ENCODE results near the gene RPLP2. TPM values are rescaled to one million over a fixed set of nuclear protein-coding genes. Genes with fewer than 3 reads are reported as not detected.
A peak's percentile ranks its signal among the peaks of the same experiment; 100 is the strongest.

Gene RPLP2
- total RNA-seq, 1 donor from 2014 or later: 2,217 TPM

GRCh38 chr11:767238-767637 lies 42.5 kb upstream of the RPLP2 start:
- Mint-ChIP-seq H3K27me3 (ENCODE audit: low read depth) (no peaks in the 10 kb centered on the region), H3K36me3 (ENCODE audit: low read depth) (peaks cover 52% of the 10 kb centered on the region), H3K4me1 (ENCODE audit: low read depth) (peaks cover 4% of the 10 kb centered on the region), H3K9me3 (no peaks in the 10 kb centered on the region), H3K27ac (no peak overlapping the region), H3K4me3 (ENCODE audit: low read depth) (no peak overlapping the region)
- DNase-seq (ENCODE audit: low spot score): no peak
- intact Hi-C loops (cut with micrococcal nuclease): no loop called here

DNA sequence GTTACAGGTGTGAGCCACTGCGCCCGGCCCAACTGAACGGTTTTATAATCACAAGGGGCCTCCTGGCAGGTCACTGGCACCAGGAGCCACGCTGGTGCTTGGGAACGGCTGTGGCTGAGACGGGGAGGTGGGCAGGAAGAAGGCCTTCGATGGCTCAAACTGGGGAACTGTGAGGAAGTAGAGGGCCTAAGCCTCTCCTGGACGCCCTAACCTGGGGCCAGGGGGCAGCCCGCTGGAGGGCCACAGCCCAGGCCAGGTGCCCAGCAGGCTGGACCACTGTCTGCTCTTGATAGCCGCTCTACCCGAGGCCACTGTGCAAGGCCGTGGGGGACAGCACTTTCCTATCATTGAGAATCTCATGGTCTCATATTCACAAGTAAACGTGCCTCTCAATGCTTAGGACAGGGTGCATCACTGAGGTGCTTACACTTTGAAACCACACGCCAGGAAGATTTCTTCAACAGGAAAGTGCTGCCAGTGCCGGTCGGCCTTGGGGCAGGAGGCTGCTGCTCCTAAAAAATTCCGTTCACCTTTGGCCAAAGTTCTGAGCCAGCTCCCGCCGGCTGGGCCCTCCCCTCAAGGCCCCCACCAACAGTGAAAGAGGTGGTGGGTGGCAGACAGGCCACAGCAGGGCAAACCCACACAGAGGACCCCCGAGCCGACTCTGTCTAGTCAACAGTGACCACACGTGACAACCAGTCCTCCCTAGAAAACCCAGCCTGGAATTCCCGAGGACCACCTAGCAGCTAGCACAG lies 39.7 kb upstream of the RPLP2 start:
- peaks cover 32% of the 10 kb centered on the region for H3K36me3 Mint-ChIP-seq (ENCODE audit: low read depth)
- H3K27me3 Mint-ChIP-seq (ENCODE audit: low read depth): no peaks in the 10 kb centered on the region
- H3K27ac Mint-ChIP-seq: no peak overlapping the region
- no peak overlapping the region for H3K4me3 Mint-ChIP-seq (ENCODE audit: low read depth)
- DNase-seq (ENCODE audit: low spot score): no peak
- no peaks in the 10 kb centered on the region for H3K9me3 Mint-ChIP-seq
- peaks cover 4% of the 10 kb centered on the region for H3K4me1 Mint-ChIP-seq (ENCODE audit: low read depth)
- intact Hi-C loops (cut with micrococcal nuclease): no loop called here

GRCh38 chr11:770642-771616 lies 38.8 kb upstream of the RPLP2 start:
- no peak overlapping the region for H3K27ac Mint-ChIP-seq
- H3K4me1 Mint-ChIP-seq (ENCODE audit: low read depth): peaks cover 8% of the 10 kb centered on the region
- no peak for DNase-seq (ENCODE audit: low spot score)
- H3K27me3 Mint-ChIP-seq (ENCODE audit: low read depth): no peaks in the 10 kb centered on the region
- H3K4me3 Mint-ChIP-seq (ENCODE audit: low read depth): no peak overlapping the region
- H3K9me3 Mint-ChIP-seq: no peaks in the 10 kb centered on the region
- H3K36me3 Mint-ChIP-seq (ENCODE audit: low read depth): peaks cover 34% of the 10 kb centered on the region
- intact Hi-C loops (cut with micrococcal nuclease): no loop called here

DNA sequence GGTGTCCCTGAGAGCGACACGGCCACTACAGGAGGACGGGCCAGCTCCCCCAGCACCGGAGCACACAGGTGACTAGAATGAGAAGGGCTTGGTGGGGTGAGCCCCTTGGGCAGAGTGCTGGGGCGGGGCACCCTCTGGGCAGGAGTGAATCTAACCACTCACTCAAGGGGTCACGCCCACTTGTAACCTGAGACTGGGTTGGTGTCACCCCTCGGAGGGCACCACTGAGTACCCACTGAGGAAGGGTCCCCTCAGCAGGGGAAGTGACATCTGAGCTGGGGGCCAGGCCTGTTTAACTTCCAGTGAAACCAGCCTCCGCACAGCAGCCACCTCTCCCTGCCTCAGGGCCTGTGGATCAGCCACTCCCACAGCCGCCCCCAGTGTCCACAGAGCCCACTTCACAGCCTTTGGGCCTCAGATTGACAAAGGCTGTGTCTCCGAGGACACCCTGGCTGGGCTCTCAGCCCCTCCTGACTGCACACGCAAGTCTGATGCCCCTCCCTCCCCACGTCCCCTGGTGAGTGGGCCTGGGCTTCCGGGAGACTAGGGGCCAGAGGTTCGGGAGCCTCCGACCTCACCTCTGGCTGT lies 38.1 kb upstream of the RPLP2 start:
- intact Hi-C loops (cut with micrococcal nuclease): no loop called here
- Mint-ChIP-seq H3K4me3 (ENCODE audit: low read depth) (no peak overlapping the region), H3K9me3 (no peaks in the 10 kb centered on the region), H3K27ac (no peak overlapping the region), H3K27me3 (ENCODE audit: low read depth) (no peaks in the 10 kb centered on the region), H3K36me3 (ENCODE audit: low read depth) (peaks cover 32% of the 10 kb centered on the region), H3K4me1 (ENCODE audit: low read depth) (peaks cover 11% of the 10 kb centered on the region)
- no peak for DNase-seq (ENCODE audit: low spot score)

- Mint-ChIP-seq H3K4me1 (ENCODE audit: low read depth) (peaks cover 10% of the 10 kb centered on the region), H3K27ac (no peak overlapping the region), H3K4me3 (ENCODE audit: low read depth) (no peak overlapping the region), H3K36me3 (ENCODE audit: low read depth) (peaks cover 26% of the 10 kb centered on the region), H3K27me3 (ENCODE audit: low read depth) (no peaks in the 10 kb centered on the region), H3K9me3 (no peaks in the 10 kb centered on the region)
- intact Hi-C loops (cut with micrococcal nuclease): no loop called here
- DNase-seq (ENCODE audit: low spot score): no peak
These were observed 37.1 kb upstream of the RPLP2 start for GRCh38 chr11:772429-773390.

- H3K27me3 Mint-ChIP-seq (ENCODE audit: low read depth): no peaks in the 10 kb centered on the region
- no peak for DNase-seq (ENCODE audit: low spot score)
- H3K4me1 Mint-ChIP-seq (ENCODE audit: low read depth): peaks cover 10% of the 10 kb centered on the region
These were observed 36.3 kb upstream of the RPLP2 start for GRCh38 chr11:773425-773824.

DNA sequence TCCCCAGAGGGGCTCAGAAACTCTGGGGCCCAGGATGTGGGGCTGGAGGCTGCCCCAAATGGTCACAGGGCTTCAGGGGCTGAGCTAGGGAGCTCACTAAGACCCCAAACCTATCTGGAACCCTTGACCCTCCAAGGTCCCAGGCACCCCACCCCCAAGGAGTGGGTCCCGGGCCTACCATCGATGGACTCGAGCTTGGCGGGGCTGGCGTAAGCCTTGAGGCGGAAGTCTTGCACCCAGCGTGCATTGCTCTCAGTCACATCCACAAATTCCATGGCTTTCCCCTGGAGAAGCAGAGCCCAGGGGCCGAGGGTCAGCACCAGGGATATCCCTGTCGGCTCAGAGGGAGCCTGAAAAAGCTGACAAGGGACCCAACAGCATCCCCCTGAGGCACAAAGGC lies 35.9 kb upstream of the RPLP2 start:
- H3K27ac Mint-ChIP-seq: no peak overlapping the region
- H3K36me3 Mint-ChIP-seq (ENCODE audit: low read depth): peaks cover 27% of the 10 kb centered on the region
- H3K9me3 Mint-ChIP-seq: no peaks in the 10 kb centered on the region
- no peak for DNase-seq (ENCODE audit: low spot score)
- intact Hi-C loops (cut with micrococcal nuclease): no loop called here
- peaks cover 10% of the 10 kb centered on the region for H3K4me1 Mint-ChIP-seq (ENCODE audit: low read depth)
- no peak overlapping the region for H3K4me3 Mint-ChIP-seq (ENCODE audit: low read depth)
- H3K27me3 Mint-ChIP-seq (ENCODE audit: low read depth): no peaks in the 10 kb centered on the region

More at GRCh38 chr11:773425-773824, 36.3 kb upstream of the RPLP2 start:
- H3K9me3 Mint-ChIP-seq: no peaks in the 10 kb centered on the region
- intact Hi-C loops (cut with micrococcal nuclease): no loop called here
- no peak overlapping the region for H3K4me3 Mint-ChIP-seq (ENCODE audit: low read depth)
- peaks cover 26% of the 10 kb centered on the region for H3K36me3 Mint-ChIP-seq (ENCODE audit: low read depth)
- no peak overlapping the region for H3K27ac Mint-ChIP-seq

GRCh38 chr11:774873-775592 lies 34.7 kb upstream of the RPLP2 start:
- Mint-ChIP-seq H3K4me1 (ENCODE audit: low read depth) (peaks cover 13% of the 10 kb centered on the region), H3K36me3 (ENCODE audit: low read depth) (peaks cover 28% of the 10 kb centered on the region), H3K9me3 (no peaks in the 10 kb centered on the region), H3K27me3 (ENCODE audit: low read depth) (no peaks in the 10 kb centered on the region), H3K4me3 (ENCODE audit: low read depth) (peak overlapping the region; percentile 67), H3K27ac (no peak overlapping the region)
- intact Hi-C loops (cut with micrococcal nuclease): no loop called here
- DNase-seq (ENCODE audit: low spot score): no peak

DNA sequence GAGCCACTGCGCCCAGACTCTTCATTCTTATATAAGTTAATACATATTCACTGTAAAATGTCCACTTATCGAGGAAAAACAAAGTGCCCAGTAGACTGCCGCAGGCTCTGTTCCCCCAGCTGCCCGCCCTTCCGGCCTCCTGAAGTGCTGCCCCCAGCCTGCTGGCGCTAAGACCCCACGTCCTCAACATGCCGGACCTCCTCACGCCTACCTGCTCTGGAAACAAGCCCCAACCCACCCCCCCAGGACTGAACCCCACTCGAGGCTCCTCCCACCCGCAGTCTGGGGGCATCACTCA lies 33.6 kb upstream of the RPLP2 start:
- Mint-ChIP-seq H3K9me3 (no peaks in the 10 kb centered on the region), H3K4me3 (ENCODE audit: low read depth) (peak overlapping the region; percentile 88), H3K27me3 (ENCODE audit: low read depth) (no peaks in the 10 kb centered on the region), H3K4me1 (ENCODE audit: low read depth) (peaks cover 19% of the 10 kb centered on the region), H3K36me3 (ENCODE audit: low read depth) (peaks cover 27% of the 10 kb centered on the region), H3K27ac (peak overlapping the region; percentile 81)
- intact Hi-C loops (cut with micrococcal nuclease): loop anchor here (2.0 kb wide), 1 partner anchor 29 kb away; the partner anchor contains the start of gene TALDO1
- DNase-seq (ENCODE audit: low spot score): no peak

DNA sequence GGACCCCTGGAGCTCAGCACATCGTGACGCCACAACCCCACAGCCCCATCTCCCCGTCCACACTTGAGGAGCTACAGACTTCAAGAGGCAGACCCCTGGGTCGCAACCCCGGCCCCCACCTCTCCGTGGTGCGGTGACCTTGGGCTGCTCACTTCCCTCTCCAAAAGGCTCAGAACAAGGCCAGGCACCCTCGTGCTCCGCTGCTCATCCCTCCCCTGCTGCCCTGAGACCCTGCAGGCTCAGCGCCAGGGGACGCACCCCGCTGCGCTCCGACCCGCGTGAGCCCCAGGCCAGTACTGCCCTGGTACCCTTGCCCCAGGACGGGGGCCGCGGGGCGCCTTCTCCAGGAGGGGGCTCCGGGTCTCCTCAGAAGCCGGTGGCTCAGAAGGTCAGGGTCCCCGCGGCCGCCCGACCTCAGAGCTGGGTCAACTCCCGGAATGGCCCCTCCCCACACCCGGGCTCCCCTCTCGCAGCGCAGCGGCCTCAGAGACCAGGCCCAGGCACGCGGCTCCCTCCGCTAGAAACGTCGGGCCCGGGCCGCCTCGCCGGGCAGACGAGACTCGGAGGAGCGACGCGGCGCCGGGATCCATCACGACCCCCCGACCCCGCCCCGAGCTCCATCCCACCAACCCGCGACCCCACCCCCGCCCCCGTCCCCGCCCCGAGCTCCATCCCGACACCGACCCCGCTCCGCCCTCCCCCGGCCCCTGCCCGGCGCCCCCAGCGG lies 33.0 kb upstream of the RPLP2 start:
- peak overlapping the region; percentile 88 for H3K4me3 Mint-ChIP-seq (ENCODE audit: low read depth)
- intact Hi-C loops (cut with micrococcal nuclease): loop anchor here (1.0 to 2.0 kb wide), 3 partner anchors 20 to 81 kb away; partner anchors contain the start of genes DEAF1, TALDO1 and TMEM80
- H3K9me3 Mint-ChIP-seq: no peaks in the 10 kb centered on the region
- no peaks in the 10 kb centered on the region for H3K27me3 Mint-ChIP-seq (ENCODE audit: low read depth)
- H3K4me1 Mint-ChIP-seq (ENCODE audit: low read depth): peaks cover 19% of the 10 kb centered on the region
- H3K27ac Mint-ChIP-seq: peak overlapping the region; percentile 81
- peaks cover 27% of the 10 kb centered on the region for H3K36me3 Mint-ChIP-seq (ENCODE audit: low read depth)
- DNase-seq (ENCODE audit: low spot score): no peak
